ENCODE results near the gene SENP1. TPM values are rescaled to one million over a fixed set of nuclear protein-coding genes. Genes with fewer than 3 reads are reported as not detected.

SENP1 gene
- total and polyA plus RNA-seq, 5 donors from 2014 or later = 10.7 to 25.1 (median 12.9) TPM

- H3K4me1 ChIP-seq (ENCODE audit: control insufficient read depth, insufficient read depth, low read length, poor library complexity, severe bottlenecking) = no peaks in the 10 kb centered on the region
- Mint-ChIP-seq H3K27ac (no peak overlapping the region), H3K4me3 (no peak overlapping the region), H3K9me3 (no peaks in the 10 kb centered on the region), H3K27me3 (no peaks in the 10 kb centered on the region), H3K4me1 (peaks cover 0 to 10% (median 4%) of the 10 kb centered on the region in 4 donors), H3K36me3 (peaks cover 43% of the 10 kb centered on the region)
- H3K9me3 ChIP-seq (ENCODE audit: control insufficient read depth in 2 of 2, low read length in 2 of 2) = no peaks in the 10 kb centered on the region
- ATAC-seq (ENCODE audit: low read depth in 2 of 2) = no peak
- no peak overlapping the region for H3K27ac ChIP-seq (ENCODE audit: insufficient read depth, low read length, poor library complexity, severe bottlenecking)
- H3K36me3 ChIP-seq (ENCODE audit: control insufficient read depth, insufficient read depth, low read length) = peaks cover 64% of the 10 kb centered on the region
- H3K27me3 ChIP-seq (ENCODE audit: control insufficient read depth, insufficient read depth, low read length) = no peaks in the 10 kb centered on the region
- DNase-seq = no peak
- H3K4me3 ChIP-seq (ENCODE audit: low read depth, low read length) = no peak overlapping the region
These were observed 33.6 kb downstream of the SENP1 start for GRCh38 chr12:48072266-48072665.

- Mint-ChIP-seq H3K4me3 (no peak overlapping the region), H3K36me3 (peaks cover 43% of the 10 kb centered on the region), H3K4me1 (peaks cover 0 to 5% (median 4%) of the 10 kb centered on the region in 4 donors)
These were observed 34.1 kb downstream of the SENP1 start for GRCh38 chr12:48071808-48072207.

GRCh38 chr12:48070731-48071130 lies 35.1 kb downstream of the SENP1 start:
- DNase-seq (no peak), ATAC-seq (ENCODE audit: low read depth in 2 of 2) (no peak)
- Mint-ChIP-seq H3K4me3 (no peak overlapping the region), H3K36me3 (peaks cover 44% of the 10 kb centered on the region), H3K27ac (peak overlapping the region in 1 of 3 donors; percentile 28), H3K27me3 (no peaks in the 10 kb centered on the region), H3K9me3 (no peaks in the 10 kb centered on the region), H3K4me1 (peaks cover 0 to 5% (median 4%) of the 10 kb centered on the region in 4 donors)
- no peak overlapping the region for H3K27ac ChIP-seq (ENCODE audit: insufficient read depth, low read length, poor library complexity, severe bottlenecking)
- peaks cover 73% of the 10 kb centered on the region for H3K36me3 ChIP-seq (ENCODE audit: control insufficient read depth, insufficient read depth, low read length)
- no peaks in the 10 kb centered on the region for H3K4me1 ChIP-seq (ENCODE audit: control insufficient read depth, insufficient read depth, low read length, poor library complexity, severe bottlenecking)
- H3K4me3 ChIP-seq (ENCODE audit: low read depth, low read length) = no peak overlapping the region
- H3K27me3 ChIP-seq (ENCODE audit: control insufficient read depth, insufficient read depth, low read length) = no peaks in the 10 kb centered on the region
- H3K9me3 ChIP-seq (ENCODE audit: control insufficient read depth in 2 of 2, low read length in 2 of 2) = no peaks in the 10 kb centered on the region

More at GRCh38 chr12:48071808-48072207, 34.1 kb downstream of the SENP1 start:
- ATAC-seq (ENCODE audit: low read depth in 2 of 2) (no peak), DNase-seq (no peak)
- no peak overlapping the region for H3K27ac Mint-ChIP-seq
- no peaks in the 10 kb centered on the region for H3K9me3 Mint-ChIP-seq
- peaks cover 68% of the 10 kb centered on the region for H3K36me3 ChIP-seq (ENCODE audit: control insufficient read depth, insufficient read depth, low read length)
- no peak overlapping the region for H3K4me3 ChIP-seq (ENCODE audit: low read depth, low read length)
- no peaks in the 10 kb centered on the region for H3K27me3 Mint-ChIP-seq
- no peaks in the 10 kb centered on the region for H3K9me3 ChIP-seq (ENCODE audit: control insufficient read depth in 2 of 2, low read length in 2 of 2)
- H3K27me3 ChIP-seq (ENCODE audit: control insufficient read depth, insufficient read depth, low read length) = no peaks in the 10 kb centered on the region
- H3K4me1 ChIP-seq (ENCODE audit: control insufficient read depth, insufficient read depth, low read length, poor library complexity, severe bottlenecking) = no peaks in the 10 kb centered on the region
- H3K27ac ChIP-seq (ENCODE audit: insufficient read depth, low read length, poor library complexity, severe bottlenecking) = no peak overlapping the region

- H3K27me3 ChIP-seq (ENCODE audit: control insufficient read depth, insufficient read depth, low read length) = no peaks in the 10 kb centered on the region
- DNase-seq (no peak), ATAC-seq (ENCODE audit: low read depth in 2 of 2) (no peak)
- H3K36me3 ChIP-seq (ENCODE audit: control insufficient read depth, insufficient read depth, low read length) = peaks cover 79% of the 10 kb centered on the region
- Mint-ChIP-seq H3K36me3 (peaks cover 50% of the 10 kb centered on the region), H3K9me3 (no peaks in the 10 kb centered on the region), H3K27me3 (no peaks in the 10 kb centered on the region), H3K27ac (no peak overlapping the region), H3K4me3 (no peak overlapping the region), H3K4me1 (peaks cover 0 to 5% (median 2%) of the 10 kb centered on the region in 4 donors)
- no peaks in the 10 kb centered on the region for H3K9me3 ChIP-seq (ENCODE audit: control insufficient read depth in 2 of 2, low read length in 2 of 2)
- no peaks in the 10 kb centered on the region for H3K4me1 ChIP-seq (ENCODE audit: control insufficient read depth, insufficient read depth, low read length, poor library complexity, severe bottlenecking)
- no peak overlapping the region for H3K4me3 ChIP-seq (ENCODE audit: low read depth, low read length)
- no peak overlapping the region for H3K27ac ChIP-seq (ENCODE audit: insufficient read depth, low read length, poor library complexity, severe bottlenecking)
These were observed 35.8 kb downstream of the SENP1 start for GRCh38 chr12:48070033-48070432.

- ATAC-seq (ENCODE audit: low read depth in 2 of 2) (no peak), DNase-seq (no peak)
- Mint-ChIP-seq H3K27ac (no peak overlapping the region), H3K9me3 (no peaks in the 10 kb centered on the region), H3K27me3 (no peaks in the 10 kb centered on the region), H3K36me3 (peaks cover 50% of the 10 kb centered on the region), H3K4me1 (peaks cover 0 to 5% (median 2%) of the 10 kb centered on the region in 4 donors), H3K4me3 (no peak overlapping the region)
- no peaks in the 10 kb centered on the region for H3K27me3 ChIP-seq (ENCODE audit: control insufficient read depth, insufficient read depth, low read length)
- no peaks in the 10 kb centered on the region for H3K4me1 ChIP-seq (ENCODE audit: control insufficient read depth, insufficient read depth, low read length, poor library complexity, severe bottlenecking)
- no peaks in the 10 kb centered on the region for H3K9me3 ChIP-seq (ENCODE audit: control insufficient read depth in 2 of 2, low read length in 2 of 2)
- no peak overlapping the region for H3K27ac ChIP-seq (ENCODE audit: insufficient read depth, low read length, poor library complexity, severe bottlenecking)
- peaks cover 81% of the 10 kb centered on the region for H3K36me3 ChIP-seq (ENCODE audit: control insufficient read depth, insufficient read depth, low read length)
- H3K4me3 ChIP-seq (ENCODE audit: low read depth, low read length) = no peak overlapping the region
These were observed 36.6 kb downstream of the SENP1 start for GRCh38 chr12:48069241-48069640.

- peaks cover 0 to 5% (median 2%) of the 10 kb centered on the region in 4 donors for H3K4me1 Mint-ChIP-seq
- Histone ChIP-seq H3K9me3 (ENCODE audit: control insufficient read depth in 2 of 2, low read length in 2 of 2) (no peaks in the 10 kb centered on the region), H3K4me3 (ENCODE audit: low read depth, low read length) (no peak overlapping the region), H3K27ac (ENCODE audit: insufficient read depth, low read length, poor library complexity, severe bottlenecking) (no peak overlapping the region), H3K27me3 (ENCODE audit: control insufficient read depth, insufficient read depth, low read length) (no peaks in the 10 kb centered on the region), H3K36me3 (ENCODE audit: control insufficient read depth, insufficient read depth, low read length) (peaks cover 81% of the 10 kb centered on the region), H3K4me1 (ENCODE audit: control insufficient read depth, insufficient read depth, low read length, poor library complexity, severe bottlenecking) (no peaks in the 10 kb centered on the region)
- ATAC-seq (ENCODE audit: low read depth in 2 of 2) (no peak), DNase-seq (no peak)
- peaks cover 55% of the 10 kb centered on the region for H3K36me3 Mint-ChIP-seq
- H3K4me3 Mint-ChIP-seq = no peak overlapping the region
- no peaks in the 10 kb centered on the region for H3K9me3 Mint-ChIP-seq
- no peaks in the 10 kb centered on the region for H3K27me3 Mint-ChIP-seq
- no peak overlapping the region for H3K27ac Mint-ChIP-seq
These were observed 37.4 kb downstream of the SENP1 start for GRCh38 chr12:48068457-48068856.

- no peaks in the 10 kb centered on the region for H3K9me3 ChIP-seq (ENCODE audit: control insufficient read depth in 2 of 2, low read length in 2 of 2)
- H3K36me3 ChIP-seq (ENCODE audit: control insufficient read depth, insufficient read depth, low read length) = peaks cover 81% of the 10 kb centered on the region
- Mint-ChIP-seq H3K4me1 (peaks cover 0 to 5% (median 2%) of the 10 kb centered on the region in 4 donors), H3K9me3 (no peaks in the 10 kb centered on the region), H3K36me3 (peaks cover 54% of the 10 kb centered on the region), H3K27me3 (no peaks in the 10 kb centered on the region), H3K4me3 (no peak overlapping the region), H3K27ac (peak overlapping the region in 1 of 3 donors; percentile 21)
- no peaks in the 10 kb centered on the region for H3K4me1 ChIP-seq (ENCODE audit: control insufficient read depth, insufficient read depth, low read length, poor library complexity, severe bottlenecking)
- ATAC-seq (ENCODE audit: low read depth in 2 of 2) (no peak), DNase-seq (no peak)
- H3K27me3 ChIP-seq (ENCODE audit: control insufficient read depth, insufficient read depth, low read length) = no peaks in the 10 kb centered on the region
- no peak overlapping the region for H3K4me3 ChIP-seq (ENCODE audit: low read depth, low read length)
- H3K27ac ChIP-seq (ENCODE audit: insufficient read depth, low read length, poor library complexity, severe bottlenecking) = no peak overlapping the region
These were observed 38.5 kb downstream of the SENP1 start for GRCh38 chr12:48067250-48067938.

- Mint-ChIP-seq H3K4me1 (peaks cover 0 to 9% (median 3%) of the 10 kb centered on the region in 4 donors), H3K4me3 (no peak overlapping the region), H3K9me3 (peaks cover 0 to 3% (median 0%) of the 10 kb centered on the region in 7 donors), H3K36me3 (peaks cover 61% of the 10 kb centered on the region), H3K27me3 (no peaks in the 10 kb centered on the region), H3K27ac (no peak overlapping the region)
- Histone ChIP-seq H3K4me3 (ENCODE audit: low read depth, low read length) (no peak overlapping the region), H3K9me3 (ENCODE audit: control insufficient read depth in 2 of 2, low read length in 2 of 2) (no peaks in the 10 kb centered on the region), H3K4me1 (ENCODE audit: control insufficient read depth, insufficient read depth, low read length, poor library complexity, severe bottlenecking) (no peaks in the 10 kb centered on the region), H3K27ac (ENCODE audit: insufficient read depth, low read length, poor library complexity, severe bottlenecking) (no peak overlapping the region), H3K27me3 (ENCODE audit: control insufficient read depth, insufficient read depth, low read length) (no peaks in the 10 kb centered on the region), H3K36me3 (ENCODE audit: control insufficient read depth, insufficient read depth, low read length) (peaks cover 84% of the 10 kb centered on the region)
- DNase-seq (no peak), ATAC-seq (ENCODE audit: low read depth in 2 of 2) (no peak)
These were observed 40.8 kb downstream of the SENP1 start for GRCh38 chr12:48065041-48065440.

All from CD4-positive, CD25-positive, alpha-beta regulatory T cell (primary cell).